BJ (cell line): ENCODE data around the gene IL3RA. TPM values are rescaled to one million over a fixed set of nuclear protein-coding genes. Genes with fewer than 3 reads are reported as not detected.

ENCODE experiments used
- CTCF ChIA-PET: fragments of 350-600 bp; formaldehyde crosslinking; extraction: SDS; loops from one replicate; lab custom pipeline; 2021; ENCODE audit warnings: antibody characterized with exemption, inconsistent platforms; lab: Yijun Ruan, JAX
- POLR2A ChIA-PET: fragments of 300-600 bp; sonication (Branson Sonifier 250); formaldehyde crosslinking; extraction: SDS; loops from one replicate; lab custom pipeline; 2021; ENCODE audit warnings: antibody characterized with exemption; lab: Charles Lee
- DNase-seq: peaks from one replicate; pipeline ENCODE4 v3.0.0-alpha.2; 2011; ENCODE audit warnings: low read depth
- H3K27me3 ChIP-seq: 2 replicates; pipeline ENCODE4 v1.6.0; 2011; ENCODE audit warnings: low read length; ENCODE audit not compliant: control insufficient read depth, insufficient read depth
- H3K36me3 ChIP-seq: 2 replicates; pipeline ENCODE4 v1.5.1; 2011; ENCODE audit warnings: low read length; ENCODE audit not compliant: control insufficient read depth, insufficient read depth
- H3K4me3 ChIP-seq: 2 replicates; pipeline ENCODE4 v1.5.1; 2011; ENCODE audit warnings: low read depth, mild to moderate bottlenecking, control low read depth, low read length
- polyA plus RNA-seq: library from polyadenylated mRNA; depleted of rRNA; stranded (reverse); fragments of >200 nt; gene quantifications from 2 replicates; pipeline ENCODE4 v1.2.3, GENCODE V29; 2011
- TF ChIP-seq, protein P1 (sequence below): IDR thresholded peaks from 2 replicates; pipeline ENCODE4 v1.5.1; 2011; ENCODE audit warnings: low read depth, mild to moderate bottlenecking, control low read depth, inconsistent platforms, low read length, moderate library complexity; ENCODE audit not compliant: insufficient read depth

The IL3RA gene
- polyA plus RNA-seq, 1 experiment = 1.5 TPM

DNA sequence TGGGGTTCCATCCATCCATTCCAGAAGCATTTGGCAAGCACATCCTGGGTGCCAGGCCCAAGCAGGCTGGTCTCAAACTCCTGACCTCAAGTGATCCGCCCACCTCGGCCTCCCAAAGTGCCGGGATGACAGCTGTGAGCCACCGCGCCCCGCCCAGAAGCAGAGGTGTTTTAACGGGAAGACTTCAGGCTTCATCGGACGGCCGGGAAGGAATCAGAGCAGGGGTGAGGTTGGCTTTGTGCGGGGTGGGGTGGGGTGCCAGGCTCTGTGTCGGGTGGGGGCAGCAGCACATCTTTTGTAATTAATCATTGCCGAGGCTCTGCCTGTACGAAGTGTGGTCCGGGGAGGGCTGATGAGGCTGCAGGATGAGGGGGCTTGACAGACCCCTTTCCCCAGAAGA is 60.4 kb downstream of the IL3RA start:
- H3K36me3 ChIP-seq = peaks cover 8% of the 10 kb centered on the region
- no peak for DNase-seq
- CTCF ChIA-PET = no interaction called here
- no peak overlapping the region for H3K4me3 ChIP-seq
- H3K27me3 ChIP-seq = no peaks in the 10 kb centered on the region
- TF ChIP-seq, protein P1, sequence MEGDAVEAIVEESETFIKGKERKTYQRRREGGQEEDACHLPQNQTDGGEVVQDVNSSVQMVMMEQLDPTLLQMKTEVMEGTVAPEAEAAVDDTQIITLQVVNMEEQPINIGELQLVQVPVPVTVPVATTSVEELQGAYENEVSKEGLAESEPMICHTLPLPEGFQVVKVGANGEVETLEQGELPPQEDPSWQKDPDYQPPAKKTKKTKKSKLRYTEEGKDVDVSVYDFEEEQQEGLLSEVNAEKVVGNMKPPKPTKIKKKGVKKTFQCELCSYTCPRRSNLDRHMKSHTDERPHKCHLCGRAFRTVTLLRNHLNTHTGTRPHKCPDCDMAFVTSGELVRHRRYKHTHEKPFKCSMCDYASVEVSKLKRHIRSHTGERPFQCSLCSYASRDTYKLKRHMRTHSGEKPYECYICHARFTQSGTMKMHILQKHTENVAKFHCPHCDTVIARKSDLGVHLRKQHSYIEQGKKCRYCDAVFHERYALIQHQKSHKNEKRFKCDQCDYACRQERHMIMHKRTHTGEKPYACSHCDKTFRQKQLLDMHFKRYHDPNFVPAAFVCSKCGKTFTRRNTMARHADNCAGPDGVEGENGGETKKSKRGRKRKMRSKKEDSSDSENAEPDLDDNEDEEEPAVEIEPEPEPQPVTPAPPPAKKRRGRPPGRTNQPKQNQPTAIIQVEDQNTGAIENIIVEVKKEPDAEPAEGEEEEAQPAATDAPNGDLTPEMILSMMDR = no peak
- POLR2A ChIA-PET = no interaction called here

GRCh38 chrX:1397441-1398270 is 61.1 kb downstream of the IL3RA start:
- peaks cover 11% of the 10 kb centered on the region for H3K36me3 ChIP-seq
- H3K4me3 ChIP-seq = no peak overlapping the region
- no peaks in the 10 kb centered on the region for H3K27me3 ChIP-seq
- DNase-seq = no peak
- TF ChIP-seq, protein P1 = no peak
- ChIA-PET CTCF (no interaction called here), POLR2A (no interaction called here)

- ChIA-PET POLR2A (no interaction called here), CTCF (no interaction called here)
- no peak overlapping the region for H3K4me3 ChIP-seq
These were observed 62.1 kb downstream of the IL3RA start for GRCh38 chrX:1398431-1399340.

GRCh38 chrX:1400049-1400448 is 63.5 kb downstream of the IL3RA start:
- no peaks in the 10 kb centered on the region for H3K27me3 ChIP-seq
- ChIA-PET CTCF (no interaction called here), POLR2A (no interaction called here)
- no peak for DNase-seq
- peaks cover 18% of the 10 kb centered on the region for H3K36me3 ChIP-seq
- TF ChIP-seq, protein P1 = no peak
- H3K4me3 ChIP-seq = no peak overlapping the region

More at GRCh38 chrX:1398431-1399340, 62.1 kb downstream of the IL3RA start:
- Histone ChIP-seq H3K27me3 (no peaks in the 10 kb centered on the region), H3K36me3 (peaks cover 18% of the 10 kb centered on the region)
- TF ChIP-seq, protein P1 = no peak
- no peak for DNase-seq
